GM19324 (cell line): Measurements from ENCODE around the gene CD300A.
A peak's percentile ranks its signal among the peaks of the same experiment; 100 is the strongest.
"Not testable (repeated sequence)": the region's sequence is repeated elsewhere in the genome, so short reads cannot be mapped to it uniquely, and the experiment has no call there.

Experiments
- ATAC-seq: cut with Tn5 transposase; IDR thresholded peaks from one replicate; pipeline ENCODE4 v1.9.1; 2021; ENCODE audit warnings: mild to moderate bottlenecking, moderate library complexity; ENCODE audit not compliant: unreplicated experiment, low FRiP score

Gene CD300A

DNA sequence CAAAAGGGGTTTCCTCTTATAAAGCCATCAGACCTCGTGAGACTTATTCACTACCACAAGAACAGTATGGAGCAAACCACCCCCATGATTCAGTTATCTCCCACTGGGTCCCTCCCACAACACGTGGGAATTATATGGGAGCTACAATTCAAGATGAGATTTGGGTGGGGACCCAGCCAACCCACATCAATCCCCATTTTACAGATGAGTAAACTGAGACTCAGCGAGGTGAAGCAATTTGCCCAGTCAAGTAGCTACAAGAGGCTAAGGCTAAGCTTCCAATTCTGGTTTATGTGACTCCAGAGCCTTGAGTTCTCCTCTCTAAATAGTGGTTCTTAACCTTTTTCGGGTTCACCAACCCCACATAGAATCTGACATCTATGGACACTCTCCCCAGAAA is 8.8 kb downstream of the CD300A start:
- ATAC-seq = no peak

- no peak for ATAC-seq
Observed at GRCh38 chr17:74477411-74477810, 11.0 kb downstream of the CD300A start.

DNA sequence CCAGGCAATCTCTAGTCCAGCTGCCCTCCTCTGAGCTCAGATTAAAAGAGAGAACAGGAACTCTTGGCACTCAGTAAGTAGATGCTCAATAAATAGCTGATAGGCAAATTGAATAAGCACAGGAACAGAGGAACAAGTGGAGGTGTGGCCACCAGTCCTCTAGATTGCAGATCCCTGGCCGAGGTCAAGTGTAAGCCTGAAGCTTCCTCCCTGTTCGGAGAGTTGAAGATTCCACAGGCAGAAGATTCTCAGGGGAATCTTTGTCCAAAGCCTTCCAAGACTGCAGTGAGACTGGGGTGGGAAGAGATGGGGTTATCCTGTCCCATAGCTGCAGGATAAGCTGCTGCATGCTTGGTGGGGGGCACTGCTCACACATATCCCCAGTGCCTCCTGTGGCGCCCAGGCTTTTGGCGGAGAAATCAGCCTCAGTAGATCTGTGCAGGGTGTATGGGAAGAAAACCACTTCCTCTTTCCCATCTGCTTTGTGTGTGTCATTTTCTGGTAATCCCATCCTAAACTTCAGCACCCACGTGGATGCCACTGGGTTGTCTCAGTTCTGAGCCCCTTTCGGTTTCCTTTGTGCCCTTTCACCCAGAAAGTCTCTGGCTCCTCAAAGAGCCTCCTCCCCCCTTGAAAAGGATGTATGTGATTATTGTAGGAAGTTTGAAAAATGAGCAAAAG is 12.1 kb downstream of the CD300A start:
- peak; percentile 52 for ATAC-seq

DNA sequence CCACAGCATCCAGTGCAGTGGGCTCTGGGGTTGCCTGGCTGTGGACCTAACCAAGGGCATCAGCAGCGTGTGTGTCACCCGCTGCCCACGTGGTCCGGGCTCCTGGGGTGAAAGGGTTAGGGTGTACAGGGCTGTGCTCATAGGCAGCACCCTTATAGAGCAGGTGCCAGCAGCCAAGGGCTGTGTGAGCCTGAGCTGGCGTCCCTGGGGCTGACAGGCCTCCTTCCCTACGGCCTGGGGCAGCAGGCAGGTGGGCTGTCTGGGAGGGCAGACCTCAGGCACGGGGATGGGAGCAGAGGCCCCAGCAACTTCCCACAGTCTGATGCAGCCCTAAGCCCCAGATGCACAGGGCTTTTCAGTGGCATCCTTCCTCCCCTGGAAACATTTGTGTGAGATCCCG is 13.9 kb downstream of the CD300A start:
- ATAC-seq = no peak

DNA sequence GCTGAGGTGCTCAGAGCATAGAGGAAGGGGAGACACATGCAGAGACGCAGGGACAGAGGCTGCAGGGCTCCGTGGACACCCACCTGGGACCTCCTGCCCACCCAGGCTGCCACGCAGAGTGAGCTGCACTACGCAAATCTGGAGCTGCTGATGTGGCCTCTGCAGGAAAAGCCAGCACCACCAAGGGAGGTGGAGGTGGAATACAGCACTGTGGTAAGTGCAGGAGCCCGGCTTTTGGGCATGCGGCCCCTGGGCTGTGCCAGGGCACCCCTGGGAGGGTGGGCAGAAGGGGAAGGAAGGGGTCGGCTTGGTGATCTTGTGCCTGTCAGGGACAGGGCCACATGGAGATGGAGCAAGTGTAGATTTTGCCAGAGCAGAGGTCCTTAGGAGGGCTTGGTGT is 15.2 kb downstream of the CD300A start:
- no peak for ATAC-seq

DNA sequence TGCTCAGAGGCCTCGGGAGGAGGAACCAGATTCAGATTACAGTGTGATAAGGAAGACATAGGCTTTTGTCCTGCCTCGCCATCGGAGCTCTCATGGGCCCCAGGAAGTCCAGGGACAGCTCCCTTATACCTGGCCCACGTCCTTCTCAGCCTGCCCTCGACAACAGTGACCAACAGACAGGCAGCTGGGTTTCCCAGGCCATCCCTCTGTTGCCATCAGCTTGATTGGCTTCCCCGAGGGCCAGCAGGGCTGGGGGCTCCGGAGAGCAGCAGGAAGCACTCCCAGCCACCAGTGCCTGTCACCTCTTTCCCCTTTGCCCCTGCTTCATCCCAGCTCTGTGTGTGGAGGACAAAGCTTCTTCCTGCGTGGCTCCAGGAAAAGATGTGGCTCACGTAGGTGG is 17.6 kb downstream of the CD300A start:
- ATAC-seq = no peak

DNA sequence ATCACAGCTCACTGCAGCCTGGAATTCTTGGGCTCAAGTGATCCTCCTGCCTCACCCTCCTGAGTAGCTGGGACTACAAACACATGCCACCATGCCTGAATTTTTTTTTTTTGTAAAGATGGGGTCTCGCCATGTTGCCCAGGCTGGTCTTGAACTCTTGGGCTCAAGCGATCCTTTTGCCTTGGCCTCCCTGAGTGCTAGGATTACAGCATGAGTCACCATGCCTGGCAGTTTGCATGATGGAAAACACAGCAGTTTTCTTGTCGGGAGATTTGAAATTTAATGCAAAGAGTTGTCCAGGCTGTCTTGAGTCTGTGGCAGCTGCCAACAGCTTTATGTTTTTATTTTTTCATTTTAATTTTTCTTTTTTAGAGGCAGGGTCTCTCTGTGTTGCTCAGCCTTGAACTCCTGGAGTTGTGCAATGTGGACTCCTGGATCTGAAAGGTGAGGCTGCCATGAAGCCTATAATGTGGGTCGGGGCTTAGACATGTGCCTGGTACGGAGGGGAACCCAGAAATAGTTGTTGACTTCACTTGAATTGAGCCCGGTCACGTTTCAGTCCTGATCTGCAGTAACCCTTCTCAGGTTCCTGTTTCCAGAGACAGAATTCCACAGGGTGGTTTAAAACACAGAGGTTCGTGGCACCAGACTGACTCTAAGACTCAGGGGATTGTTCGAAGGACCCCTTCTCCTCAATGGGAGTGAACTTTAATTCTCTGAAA is 18.7 kb downstream of the CD300A start:
- ATAC-seq = no peak

DNA sequence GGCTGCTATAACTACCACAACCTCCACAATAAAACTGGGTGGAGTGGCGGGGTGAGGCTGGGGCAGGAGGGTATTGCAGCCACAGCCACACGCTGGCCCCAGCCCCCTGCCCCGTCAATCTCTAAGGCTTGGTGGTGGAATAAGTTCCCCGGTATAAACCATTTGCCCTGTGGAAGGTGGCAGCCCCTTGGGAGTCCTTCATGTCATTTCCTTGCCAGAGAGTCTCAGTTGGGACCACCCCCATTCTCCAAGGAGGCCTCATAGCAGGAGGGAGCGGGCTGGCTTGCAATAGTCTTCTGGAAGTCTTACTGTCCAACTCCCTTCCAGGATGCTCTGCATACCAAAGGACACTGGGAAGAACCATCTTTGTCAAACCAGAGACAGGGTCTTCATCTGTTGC is 19.4 kb downstream of the CD300A start:
- ATAC-seq = no peak

GRCh38 chr17:74488276-74488675 is 21.8 kb downstream of the CD300A start:
- ATAC-seq = not testable (repeated sequence)

- no peak for ATAC-seq
Observed at GRCh38 chr17:74490716-74491115, 24.3 kb downstream of the CD300A start.

GRCh38 chr17:74491626-74492025 is 25.2 kb downstream of the CD300A start:
- ATAC-seq = no peak

DNA sequence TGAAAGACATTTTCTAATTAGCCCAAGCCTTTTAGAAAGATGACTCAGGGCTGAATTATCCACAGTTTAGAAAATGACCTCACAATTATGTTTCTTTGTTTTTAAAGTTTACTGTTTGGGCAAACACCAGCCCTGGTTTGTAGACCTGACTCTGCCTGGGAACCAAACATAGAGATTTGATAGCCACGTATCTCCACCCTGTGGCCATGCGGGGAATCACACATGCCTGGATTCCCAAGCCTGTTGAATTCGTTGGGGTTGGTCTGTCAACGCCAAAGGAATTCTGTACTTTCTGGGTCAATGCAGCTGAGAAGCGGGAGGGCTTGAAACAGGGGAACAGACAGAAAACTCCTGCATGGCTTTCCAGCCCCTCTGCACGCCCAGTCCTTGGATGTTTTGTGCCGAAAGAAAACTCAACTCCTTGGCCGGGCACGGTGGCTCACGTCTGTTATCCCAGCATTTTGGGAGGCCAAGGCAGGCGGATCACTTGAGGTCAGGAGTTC is 26.9 kb downstream of the CD300A start:
- no peak for ATAC-seq

- no peak for ATAC-seq
Observed at GRCh38 chr17:74497471-74497870, 31.0 kb downstream of the CD300A start.

DNA sequence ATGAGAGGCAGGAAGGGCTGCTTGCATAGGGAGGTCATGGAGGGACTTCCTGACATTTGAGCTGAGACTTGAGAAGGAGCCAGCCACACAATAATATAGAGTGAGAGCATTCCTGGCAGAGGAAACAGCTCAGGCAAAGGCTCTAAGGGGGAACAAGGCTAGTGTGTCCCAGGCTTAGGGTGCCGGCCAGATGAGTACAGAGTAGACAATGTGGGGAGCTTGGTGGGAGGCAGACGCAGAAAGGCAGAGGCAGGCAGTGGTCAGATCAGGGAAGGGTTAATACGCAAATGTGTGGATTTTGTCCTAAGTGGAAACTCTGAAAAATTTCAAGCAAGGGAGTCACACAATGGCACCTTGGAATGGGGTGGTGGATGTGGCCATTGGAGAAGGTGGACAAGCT is 33.6 kb downstream of the CD300A start:
- ATAC-seq = no peak

DNA sequence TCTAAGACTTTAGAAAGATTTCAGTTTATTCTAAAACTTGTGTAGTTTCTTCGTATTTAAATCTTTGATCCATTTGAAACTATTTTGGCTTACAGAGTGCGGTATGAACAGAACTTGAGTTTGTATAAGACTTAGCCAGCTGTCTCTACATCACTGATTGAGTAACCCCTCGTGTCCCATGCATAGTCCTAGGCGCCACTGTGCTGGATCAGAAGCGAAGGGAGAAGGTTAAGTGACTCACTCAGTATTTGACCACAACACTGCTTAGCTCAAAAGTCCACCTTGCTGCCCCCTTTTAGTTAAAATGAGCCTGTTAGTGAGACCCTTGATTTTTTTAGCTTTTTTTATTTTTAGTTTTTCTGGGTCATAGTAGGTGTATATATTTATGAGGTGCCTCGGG is 36.4 kb downstream of the CD300A start:
- ATAC-seq = no peak

DNA sequence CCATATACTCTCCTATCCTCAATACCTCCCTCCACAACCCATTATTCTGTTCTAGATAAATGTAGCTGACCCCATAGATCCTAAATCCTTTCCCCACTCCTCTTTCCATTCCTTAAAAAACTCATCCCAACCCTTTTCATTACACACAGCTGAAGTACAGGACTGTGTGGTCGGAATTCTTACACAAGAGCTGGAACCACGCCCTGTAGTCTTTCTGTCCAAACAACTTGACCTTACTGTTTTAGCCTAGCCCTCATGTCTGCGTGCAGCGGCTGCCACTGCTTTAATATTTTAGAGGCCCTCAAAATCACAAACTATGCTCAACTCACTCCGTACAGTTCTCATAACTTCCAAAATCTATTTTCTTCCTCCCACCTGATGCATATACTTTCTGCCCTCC is 37.5 kb downstream of the CD300A start:
- not testable (repeated sequence) for ATAC-seq

- ATAC-seq = no peak
Observed at GRCh38 chr17:74508156-74508555, 41.7 kb downstream of the CD300A start.

GRCh38 chr17:74512036-74512435 is 45.6 kb downstream of the CD300A start:
- no peak for ATAC-seq

GRCh38 chr17:74512624-74513091 is 46.2 kb downstream of the CD300A start:
- ATAC-seq = no peak

GRCh38 chr17:74513987-74514631 is 47.7 kb downstream of the CD300A start:
- ATAC-seq = no peak

GRCh38 chr17:74514632-74515334 is 48.3 kb downstream of the CD300A start:
- no peak for ATAC-seq
